Neural cell (in vitro differentiated cells): ENCODE data around the gene ZNF831.

ENCODE experiments used
- CTCF ChIP-seq: fragments of 450-650 bp; IDR thresholded peaks from 2 replicates; pipeline ENCODE4 v1.5.1; 2014; ENCODE audit warnings: antibody characterized with exemption, mild to moderate bottlenecking, moderate library complexity; ENCODE audit not compliant: poor library complexity, severe bottlenecking
- EZH2 ChIP-seq: fragments of 200-600, 300-800 bp; shearing (Covaris generic), sonication (generic); IDR thresholded peaks from 2 replicates; pipeline ENCODE4 v1.6.1; 2014; ENCODE audit warnings: antibody characterized with exemption, low read length, borderline replicate concordance, mild to moderate bottlenecking; ENCODE audit not compliant: insufficient read depth, poor library complexity, severe bottlenecking
- TAF1 ChIP-seq: IDR thresholded peaks from 2 replicates; pipeline ENCODE4 v1.6.1; 2012; ENCODE audit warnings: low read depth

- TF ChIP-seq CTCF = no peak
- TF ChIP-seq EZH2 = no peak
- no peak for TF ChIP-seq TAF1
Measured at GRCh38 chr20:59258221-59258621, 94.6 kb downstream of the ZNF831 start.
